IgD-negative memory B cell (primary cell): ENCODE results near the gene RBMXL3. TPM values are rescaled to one million over a fixed set of nuclear protein-coding genes. Genes with fewer than 3 reads are reported as not detected.
"Not testable (repeated sequence)": the region's sequence is repeated elsewhere in the genome, so short reads cannot be mapped to it uniquely, and the experiment has no call there.

ENCODE experiments used
- H3K27ac Mint-ChIP-seq, 3 donors: one replicate each; pipeline ENCODE4 v1.8.0; 2020 to 2022; ENCODE audit warnings: mild to moderate bottlenecking in 3 of 3, mixed read lengths in 3 of 3, moderate library complexity in 1 of 3
- H3K27me3 Mint-ChIP-seq: one replicate; pipeline ENCODE4 v1.8.0; 2021; ENCODE audit warnings: mixed read lengths
- H3K36me3 Mint-ChIP-seq: one replicate; pipeline ENCODE4 v1.8.0; 2020; ENCODE audit warnings: mild to moderate bottlenecking, mixed read lengths
- H3K4me1 Mint-ChIP-seq, 3 donors: one replicate each; pipeline ENCODE4 v1.8.0; 2020 to 2022; ENCODE audit warnings: mixed read lengths in 3 of 3, mild to moderate bottlenecking in 1 of 3
- H3K4me3 Mint-ChIP-seq, 4 donors: one replicate each; pipeline ENCODE4 v1.8.0; 2020 to 2022; ENCODE audit warnings: mild to moderate bottlenecking in 4 of 4, mixed read lengths in 4 of 4, moderate library complexity in 3 of 4
- H3K9me3 Mint-ChIP-seq, 3 donors: one replicate each; pipeline ENCODE4 v1.8.0; 2020 to 2021; ENCODE audit warnings: mixed read lengths in 3 of 3, mild to moderate bottlenecking in 1 of 3
- polyA plus RNA-seq: library from polyadenylated mRNA; unstranded; fragments of 300-500 nt; fragmentation: Illumina TruSeq; gene quantifications from one replicate; pipeline ENCODE4 v1.2.3, GENCODE V29; 2021

RBMXL3 gene
- polyA plus RNA-seq, 1 donor from 2014 or later, result not detected

DNA sequence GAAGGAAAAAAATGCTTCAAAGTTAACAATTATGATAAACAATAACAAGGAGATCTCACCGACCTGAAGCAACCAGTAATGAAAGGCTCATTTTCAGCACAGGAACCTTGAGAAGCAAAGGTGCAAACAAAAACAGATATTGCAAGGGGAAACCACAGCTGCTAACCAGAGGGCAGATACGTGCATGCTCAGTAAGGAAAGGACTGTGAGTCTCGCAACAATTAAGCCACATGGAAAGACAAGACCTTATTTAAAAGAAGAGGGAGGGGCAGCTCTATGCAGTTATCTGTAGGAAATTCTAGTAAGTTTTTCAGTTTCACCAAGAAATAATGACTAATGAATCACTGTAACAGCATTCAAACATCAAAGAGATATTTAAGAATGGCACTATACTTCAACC lies 25.4 kb downstream of the RBMXL3 start:
- no peak overlapping the region for H3K27ac Mint-ChIP-seq
- H3K9me3 Mint-ChIP-seq, result peaks cover 0 to 1% (median 0%) of the 10 kb centered on the region in 3 donors
- H3K27me3 Mint-ChIP-seq, result no peaks in the 10 kb centered on the region
- H3K4me3 Mint-ChIP-seq, result no peak overlapping the region
- H3K4me1 Mint-ChIP-seq, result no peaks in the 10 kb centered on the region
- no peaks in the 10 kb centered on the region for H3K36me3 Mint-ChIP-seq

DNA sequence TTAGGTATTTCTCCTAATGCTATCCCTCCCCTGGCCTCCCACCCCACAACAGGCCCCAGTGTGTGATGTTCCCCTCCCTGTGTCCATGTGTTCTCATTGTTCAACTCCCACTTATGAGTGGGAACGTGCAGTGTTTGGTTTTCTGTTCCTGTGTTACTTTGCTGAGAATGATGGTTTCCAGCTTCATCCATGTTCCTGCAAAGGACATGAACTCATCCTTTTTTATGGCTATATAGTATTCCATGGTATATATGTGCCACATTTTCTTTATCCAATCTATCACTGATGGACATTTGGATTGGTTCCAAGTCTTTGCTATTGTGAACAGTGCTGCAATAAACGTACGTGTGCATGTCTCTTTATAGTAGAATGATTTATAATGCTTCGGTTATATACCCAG lies 28.1 kb downstream of the RBMXL3 start:
- not testable (repeated sequence) for H3K4me3 Mint-ChIP-seq, H3K9me3 Mint-ChIP-seq, H3K27ac Mint-ChIP-seq, H3K4me1 Mint-ChIP-seq, H3K36me3 Mint-ChIP-seq, H3K27me3 Mint-ChIP-seq

DNA sequence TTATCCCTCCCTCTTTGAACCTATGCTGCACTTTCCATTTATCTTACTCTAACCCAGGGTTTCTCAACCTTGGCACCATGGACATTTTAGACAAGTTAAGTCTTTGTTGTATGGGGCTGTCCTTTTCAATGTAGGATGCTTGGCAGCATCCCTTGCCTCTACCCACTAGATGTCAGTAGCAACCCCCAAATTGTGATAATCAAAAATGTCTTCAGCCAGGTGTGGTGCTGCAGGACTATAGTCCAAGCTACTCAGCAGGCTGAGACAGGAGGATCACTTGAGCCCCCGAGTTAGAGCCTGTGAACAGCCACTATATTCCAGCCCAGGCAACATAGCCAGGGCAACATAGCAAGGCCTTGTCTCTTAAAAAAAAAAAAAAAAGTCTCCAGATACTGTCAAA lies 37.7 kb downstream of the RBMXL3 start:
- Mint-ChIP-seq H3K4me3 (no peak overlapping the region), H3K27ac (no peak overlapping the region), H3K36me3 (peaks cover 1% of the 10 kb centered on the region), H3K9me3 (no peaks in the 10 kb centered on the region), H3K4me1 (peaks cover 0 to 1% (median 0%) of the 10 kb centered on the region in 3 donors), H3K27me3 (peaks cover 8% of the 10 kb centered on the region)

DNA sequence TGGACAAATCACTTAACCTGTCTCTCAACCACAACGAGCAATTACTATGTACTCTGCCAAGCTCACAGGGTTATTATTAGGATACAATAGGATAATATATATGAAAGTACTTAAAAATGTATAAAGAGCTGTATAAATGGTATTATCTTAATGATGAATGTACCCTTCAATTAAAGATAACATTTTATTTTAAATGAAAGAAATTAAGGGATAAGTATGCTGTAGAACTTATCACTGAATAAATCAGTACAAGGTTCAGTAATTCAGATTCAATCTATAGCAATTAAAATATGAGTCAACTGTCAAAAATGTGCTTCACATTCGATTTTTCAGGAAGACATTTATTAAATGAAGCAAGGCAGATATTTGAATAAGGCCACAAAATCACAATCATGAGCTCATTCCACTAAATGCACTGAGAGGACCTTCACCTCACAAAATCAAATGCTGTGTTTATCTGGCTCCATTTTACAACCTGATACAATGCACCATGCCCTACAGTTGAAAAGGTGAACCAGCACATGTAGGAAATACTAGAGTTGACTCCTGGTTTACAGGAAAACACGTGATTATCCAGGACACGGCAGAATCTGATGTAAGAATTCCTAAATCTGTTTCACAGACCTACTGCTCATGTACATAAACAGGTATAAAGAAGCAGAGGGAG lies 40.3 kb downstream of the RBMXL3 start:
- Mint-ChIP-seq H3K27me3 (peaks cover 13% of the 10 kb centered on the region), H3K36me3 (no peaks in the 10 kb centered on the region), H3K4me1 (peaks cover 0 to 2% (median 0%) of the 10 kb centered on the region in 3 donors), H3K9me3 (no peaks in the 10 kb centered on the region), H3K4me3 (no peak overlapping the region), H3K27ac (no peak overlapping the region)

DNA sequence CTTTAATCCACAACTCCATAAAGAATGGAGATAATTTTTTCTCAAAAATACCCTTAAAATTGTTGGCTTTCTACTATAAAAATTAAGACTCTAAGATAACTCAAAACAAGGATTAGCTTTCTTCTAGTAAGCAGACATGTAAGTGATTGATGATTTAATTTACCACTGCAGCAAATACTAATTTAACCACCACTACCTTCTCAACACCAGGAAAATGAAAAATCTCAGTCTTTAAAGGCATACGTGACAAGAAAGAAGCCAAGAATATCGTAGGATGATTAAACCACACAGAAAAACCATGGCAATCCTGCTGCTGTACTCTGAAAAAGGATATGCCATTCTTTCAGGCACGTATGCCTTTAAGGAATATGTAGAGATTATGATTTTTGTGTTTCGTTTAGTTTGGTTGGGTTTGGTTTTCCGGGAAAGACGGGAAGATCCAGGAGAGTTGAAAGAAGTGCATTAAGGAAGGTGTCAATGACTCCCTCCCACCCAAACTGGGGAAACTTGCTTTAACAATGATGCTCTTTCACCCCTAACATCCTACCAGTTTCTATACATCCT lies 43.8 kb downstream of the RBMXL3 start:
- Mint-ChIP-seq H3K27me3 (peaks cover 16% of the 10 kb centered on the region), H3K36me3 (no peaks in the 10 kb centered on the region), H3K9me3 (no peaks in the 10 kb centered on the region), H3K27ac (peak overlapping the region in 1 of 3 donors; percentile 17), H3K4me1 (peaks cover 0 to 2% (median 0%) of the 10 kb centered on the region in 3 donors), H3K4me3 (no peak overlapping the region)

DNA sequence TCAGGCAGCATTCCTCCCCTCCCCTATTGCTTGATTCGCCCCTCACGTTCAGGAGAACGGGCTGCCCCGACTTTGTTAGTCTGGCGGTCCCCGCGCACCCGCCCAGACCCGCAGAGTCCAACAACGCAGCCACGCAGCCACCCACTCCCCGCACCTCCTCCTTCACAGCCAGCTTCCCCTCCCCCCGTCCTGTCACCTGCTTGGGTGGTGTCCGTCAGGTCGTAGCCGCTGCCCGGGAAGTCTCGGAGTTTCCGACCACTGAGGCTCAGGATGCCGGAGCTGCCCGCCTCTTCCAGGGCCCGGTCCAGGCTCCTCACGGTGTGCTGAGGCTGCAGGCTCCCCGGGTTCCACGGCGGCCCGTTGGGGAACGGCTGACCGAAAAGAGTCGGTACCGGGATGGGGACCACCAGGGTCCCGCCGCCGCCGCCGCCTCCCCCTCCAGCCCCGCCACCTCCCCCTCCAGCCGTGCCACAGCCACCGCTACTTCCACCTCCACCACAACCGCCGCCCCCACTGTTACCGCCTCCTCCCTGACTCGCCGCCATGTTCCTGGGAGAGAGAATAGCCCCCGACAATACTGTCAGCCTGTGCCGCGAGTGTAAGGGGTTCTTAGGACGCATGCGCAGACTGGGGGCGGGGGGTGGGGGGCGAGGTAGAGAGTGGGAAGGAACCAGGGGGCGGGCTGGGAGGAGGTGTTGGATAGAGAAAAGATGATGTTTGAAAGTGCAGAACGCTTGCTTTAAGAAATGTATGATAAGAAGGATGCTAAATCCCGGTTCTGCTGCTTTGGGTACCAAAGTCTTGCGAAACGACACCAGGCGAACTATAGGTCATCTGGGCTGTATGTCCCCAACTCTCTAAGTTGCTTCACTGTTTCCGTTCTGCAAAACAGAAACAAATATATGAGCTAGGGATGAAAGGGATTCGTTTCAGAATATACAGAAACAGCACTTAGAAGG lies 44.6 kb downstream of the RBMXL3 start, which contains the start of gene LRCH2:
Gene LRCH2, minus strand, starts transcription at position 600 of the 959 bp plus-strand sequence. Its CDS starts 55 bp downstream, at position 545.
- no peak within 1 kb of the TSS for H3K4me3 Mint-ChIP-seq
- peak within 1 kb of the TSS in 1 of 3 donors; percentile 17 for H3K27ac Mint-ChIP-seq
- H3K9me3 Mint-ChIP-seq, result no peaks in the 10 kb centered on the region
- H3K27me3 Mint-ChIP-seq, result peaks cover 16% of the 10 kb centered on the region
- H3K36me3 Mint-ChIP-seq, result no peaks in the 10 kb centered on the region
- peaks cover 0 to 2% (median 0%) of the 10 kb centered on the region in 3 donors for H3K4me1 Mint-ChIP-seq

DNA sequence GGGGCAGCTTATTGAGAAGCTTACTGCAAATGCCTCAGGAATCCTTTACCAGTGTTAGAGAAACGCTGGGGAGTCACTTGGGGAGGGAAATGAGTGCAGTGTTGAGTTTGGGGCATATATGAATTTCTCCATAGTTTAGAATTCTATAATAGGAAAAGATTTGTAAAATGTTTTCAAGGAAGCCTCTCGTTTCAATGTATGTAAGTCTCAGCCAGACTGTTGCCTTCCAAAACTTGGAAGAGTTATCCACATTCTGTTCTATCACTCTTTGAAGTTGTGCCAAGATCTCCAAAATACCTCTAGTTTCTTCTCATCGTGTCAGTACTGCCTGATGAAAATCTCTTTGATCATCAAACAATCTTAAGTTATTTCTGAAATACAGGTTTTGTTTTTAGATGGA lies 45.3 kb downstream of the RBMXL3 start:
- Mint-ChIP-seq H3K4me1 (peaks cover 0 to 2% (median 0%) of the 10 kb centered on the region in 3 donors), H3K27ac (no peak overlapping the region), H3K36me3 (no peaks in the 10 kb centered on the region), H3K27me3 (peaks cover 16% of the 10 kb centered on the region), H3K9me3 (no peaks in the 10 kb centered on the region), H3K4me3 (no peak overlapping the region)

DNA sequence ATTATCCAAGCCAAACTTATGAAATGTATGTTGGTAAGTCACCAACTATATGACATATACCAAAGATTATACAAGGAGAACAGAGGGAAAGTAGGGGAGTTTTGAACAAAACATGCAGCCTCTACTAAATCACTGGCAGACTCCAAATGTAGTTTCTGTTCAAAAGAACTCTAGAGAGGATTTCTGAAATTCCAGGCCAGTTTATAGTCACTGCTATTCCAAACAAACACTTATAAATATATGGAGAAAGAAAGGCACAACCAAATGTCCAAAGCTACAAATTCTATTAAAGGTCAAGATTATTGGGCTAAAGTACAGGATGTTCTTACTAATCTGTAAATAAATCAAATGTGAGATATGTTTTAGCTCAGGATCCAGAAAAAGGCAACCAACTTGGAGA lies 47.4 kb downstream of the RBMXL3 start:
- no peaks in the 10 kb centered on the region for H3K36me3 Mint-ChIP-seq
- H3K27ac Mint-ChIP-seq, result no peak overlapping the region

DNA sequence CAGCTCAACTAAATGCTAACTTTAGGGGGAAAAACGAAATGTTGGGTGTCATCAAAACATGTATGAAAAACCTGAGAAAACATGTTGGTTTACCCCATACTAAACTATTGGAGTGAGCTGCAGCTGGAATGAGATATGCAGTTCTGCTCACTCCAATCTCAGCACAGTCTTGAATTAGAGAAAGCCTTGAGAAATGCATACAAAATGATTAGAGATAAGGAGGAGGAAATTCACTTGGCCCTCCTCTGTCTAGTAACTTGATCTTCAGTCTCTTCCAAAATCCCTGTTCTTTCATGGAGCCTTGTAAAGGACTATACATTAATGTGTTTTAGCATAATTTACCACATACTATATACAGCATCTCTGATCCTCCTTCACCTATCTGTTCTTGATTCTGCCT lies 47.8 kb downstream of the RBMXL3 start:
- Mint-ChIP-seq H3K27me3 (peaks cover 11% of the 10 kb centered on the region), H3K9me3 (peaks cover 0 to 2% (median 0%) of the 10 kb centered on the region in 3 donors), H3K36me3 (no peaks in the 10 kb centered on the region), H3K27ac (no peak overlapping the region), H3K4me1 (no peaks in the 10 kb centered on the region), H3K4me3 (no peak overlapping the region)

More for the DNA sequence above, 47.4 kb downstream of the RBMXL3 start:
- Mint-ChIP-seq H3K9me3 (peaks cover 0 to 2% (median 0%) of the 10 kb centered on the region in 3 donors), H3K27me3 (peaks cover 11% of the 10 kb centered on the region), H3K4me3 (no peak overlapping the region), H3K4me1 (peaks cover 0 to 2% (median 0%) of the 10 kb centered on the region in 3 donors)

Other genes with a start within 250 kb of the RBMXL3 start
- not detected for gene IL13RA2, start 171.8 kb upstream of the RBMXL3 start, polyA plus RNA-seq
- gene LRCH2, start 44.7 kb downstream of the RBMXL3 start, polyA plus RNA-seq, result not detected
- not detected for gene LUZP4, start 100.3 kb downstream of the RBMXL3 start, polyA plus RNA-seq